K562 (cell line): ENCODE measurements around the gene AGAP1. TPM values are rescaled to one million over a fixed set of nuclear protein-coding genes. Genes with fewer than 3 reads are reported as not detected.

Source experiments
- ATAC-seq: fragments of 200-7000 bp; cut with Tn5 transposase; 3 replicates; pipeline ENCODE4 v1.9.1; 2020; ENCODE audit warnings: moderate library complexity
- BruUV-seq: library from RNA; stranded (reverse); fragments of 400-500 nt; replicated peaks from 2 replicates; lab custom pipeline; 2021; lab: Mats Ljungman, UMichigan
- CTCF ChIA-PET: fragments of 300-600 bp; formaldehyde crosslinking; extraction: SDS; loops from one replicate; lab custom pipeline; 2021; ENCODE audit warnings: low intra/inter-chr PET ratio; lab: Yijun Ruan, JAX
- POLR2A ChIA-PET: fragments of 300-600, 350-650 bp; sonication (Branson Sonifier 250); formaldehyde crosslinking; extraction: SDS; loops from one replicate; lab custom pipeline; 2021; ENCODE audit warnings: antibody characterized with exemption, inconsistent platforms; lab: Yijun Ruan, JAX
- DNase-seq, 4 experiments: peaks; one replicate each; pipeline versions ENCODE4 v3.0.0 to v3.0.0-alpha.2; 2011 to 2018; ENCODE audit warnings: low spot score in 3 of 4, mixed read lengths in 3 of 4; ENCODE audit errors: extremely low read depth in 1 of 4
- FAIRE-seq: peaks from 2 replicates; lab custom pipeline; 2011; peaks lifted over from hg19 to GRCh38; lab: Jason Lieb, UNC
- H2AFZ ChIP-seq: 2 replicates; pipeline ENCODE4 v1.6.0; 2011; ENCODE audit warnings: low read depth, low read length, control low read depth, inconsistent platforms
- H3K27ac ChIP-seq: fragments of 200-600 bp; 3 replicates; pipeline ENCODE4 v1.8.0; 2011; ENCODE audit warnings: low read depth, mild to moderate bottlenecking, control low read depth, inconsistent platforms, low read length, moderate library complexity, mixed read lengths; ENCODE audit errors: extremely low read depth
- H3K27me3 ChIP-seq, 2 experiments: fragments of 300-600 bp in 1 of 2; 2 replicates in 1 of 2; 3 replicates in 1 of 2; pipeline versions ENCODE4 v1.6.0 to v1.8.0; 2011; ENCODE audit warnings: inconsistent platforms in 2 of 2, low read length in 2 of 2, mild to moderate bottlenecking in 1 of 2, mixed read lengths in 1 of 2, moderate library complexity in 1 of 2; ENCODE audit not compliant: control insufficient read depth in 2 of 2, insufficient read depth in 2 of 2
- H3K36me3 ChIP-seq: fragments of 300-600 bp; 3 replicates; pipeline ENCODE4 v1.8.0; 2011; ENCODE audit warnings: mild to moderate bottlenecking, low read length, inconsistent platforms; ENCODE audit not compliant: control insufficient read depth, insufficient read depth
- H3K4me1 ChIP-seq, 2 experiments: fragments of 200-600 bp in 1 of 2; replicated peaks in 1 of 2; 2 replicates in 1 of 2; 3 replicates in 1 of 2; pipeline versions ENCODE4 v1.5.1 to v1.8.0; 2011; ENCODE audit warnings: inconsistent platforms in 2 of 2, low read length in 2 of 2, mild to moderate bottlenecking in 1 of 2, mixed read lengths in 1 of 2, moderate library complexity in 1 of 2; ENCODE audit not compliant: control insufficient read depth in 2 of 2, insufficient read depth in 2 of 2
- H3K4me2 ChIP-seq: 2 replicates; pipeline ENCODE4 v1.6.1; 2011; ENCODE audit warnings: low read length, control low read depth, inconsistent platforms, mixed read lengths; ENCODE audit not compliant: insufficient read depth
- H3K4me3 ChIP-seq: fragments of 200-600 bp; sonication (generic), shearing (Covaris generic); 2 replicates; pipeline ENCODE4 v1.5.1; 2016; ENCODE audit warnings: control low read depth, inconsistent platforms
- H3K79me2 ChIP-seq: fragments of 200-600 bp; 3 replicates; pipeline ENCODE4 v1.8.0; 2011; ENCODE audit warnings: low read length, inconsistent platforms; ENCODE audit not compliant: control insufficient read depth, insufficient read depth
- H3K9ac ChIP-seq, 2 experiments: 2 replicates each; pipeline versions ENCODE4 v1.6.0 to v1.6.1; 2011; ENCODE audit warnings: low read depth in 2 of 2, low read length in 2 of 2, control low read depth in 1 of 2, inconsistent platforms in 1 of 2, mild to moderate bottlenecking in 1 of 2, mixed read lengths in 1 of 2; ENCODE audit not compliant: insufficient read depth in 1 of 2
- H3K9me1 ChIP-seq: one replicate; pipeline ENCODE4 v1.6.0; 2011; ENCODE audit warnings: inconsistent platforms, mild to moderate bottlenecking, low read length, moderate library complexity; ENCODE audit not compliant: control insufficient read depth, insufficient read depth
- H3K9me3 ChIP-seq: replicated peaks from 2 replicates; pipeline ENCODE4 v1.5.1; 2011; ENCODE audit warnings: low read depth, low read length, inconsistent platforms; ENCODE audit not compliant: control insufficient read depth, insufficient read depth
- H4K20me1 ChIP-seq: replicated peaks from 2 replicates; pipeline ENCODE4 v1.6.1; 2011; ENCODE audit warnings: low read length, inconsistent platforms, mixed read lengths; ENCODE audit not compliant: control insufficient read depth, insufficient read depth
- ADNP ChIP-seq: fragments of 200-800 bp; sonication (Bioruptor generic); IDR thresholded peaks from 2 replicates; pipeline ENCODE4 v1.6.1; 2016; ENCODE audit warnings: missing genetic modification characterization, missing compliant biosample characterization
- ESRRA ChIP-seq: fragments of 450-650 bp; IDR thresholded peaks from 2 replicates; pipeline ENCODE4 v1.6.1; 2014; ENCODE audit warnings: low read depth, mild to moderate bottlenecking, moderate library complexity, borderline replicate concordance
- KDM1A ChIP-seq, 2 experiments: fragments of 450-650 bp; IDR thresholded peaks; 2 replicates each; pipeline ENCODE4 v1.6.1; 2016; ENCODE audit warnings: mild to moderate bottlenecking in 2 of 2
- RCOR1 ChIP-seq, 2 experiments: IDR thresholded peaks; 2 replicates each; pipeline ENCODE4 v1.6.1; 2012; ENCODE audit warnings: low read depth in 2 of 2, low read length in 2 of 2, borderline replicate concordance in 1 of 2, improper control_type of control experiment in 1 of 2
- ZBTB17 ChIP-seq: fragments of 450-650 bp; formaldehyde crosslinking; IDR thresholded peaks from 2 replicates; pipeline ENCODE4 v1.4.0; 2020; ENCODE audit warnings: mild to moderate bottlenecking
- WGBS: fragments of 100-300 bp; shearing (Covaris generic); methylation state at CpG from one replicate; pipeline ENCODE4 v1.1.6; 2016; ENCODE audit warnings: low coverage, mixed read lengths; ENCODE audit not compliant: insufficient coverage; ENCODE audit errors: missing lambda C conversion rate; 5-methylcytosine and 5-hydroxymethylcytosine counted together
- in situ Hi-C: fragments of 300-500 bp; cut with MboI; formaldehyde crosslinking; loops from 4 replicates; pipeline ENCODE4 v1.15.0; 2018; ENCODE audit warnings: inconsistent platforms, mixed read lengths
- intact Hi-C: fragments of 100-400 bp; cut with micrococcal nuclease; formaldehyde crosslinking; loops from 2 replicates; pipeline ENCODE4 v1.14.2; 2022
- polyA plus RNA-seq, 8 experiments: library from polyadenylated mRNA; depleted of rRNA in 4 of 8; stranded (reverse) in 5 of 8; unstranded in 3 of 8; fragments of >200 nt; fragmentation: Nextera tagmentation in 2 of 8; fragmentation: Illumina TruSeq in 1 of 8; extraction: Ambion mirVana in 2 of 8; extraction: Trizol in 1 of 8; gene quantifications; 2 replicates each; pipeline versions ENCODE4 v1.2.1 to v1.2.3, GENCODE V29; 2011 to 2014; ENCODE audit warnings: inconsistent platforms in 1 of 8, missing spikeins in 1 of 8
- total RNA-seq, 7 experiments: library from RNA; depleted of rRNA in 6 of 7; stranded (reverse); fragments of >200 nt in 6 of 7; fragmentation: Illumina TruSeq in 2 of 7; extraction: Trizol in 2 of 7; gene quantifications; 2 replicates each; pipeline versions ENCODE4 v1.2.1 to v1.2.3, GENCODE V29; 2011 to 2021; ENCODE audit warnings: low replicate concordance in 1 of 7
- TF ChIP-seq, protein P1 (sequence below): fragments of 250-450 bp; sonication (Bioruptor Pico); IDR thresholded peaks from 2 replicates; pipeline ENCODE4 v1.6.1; 2021; ENCODE audit warnings: mild to moderate bottlenecking

AGAP1 gene
- total and polyA plus RNA-seq, 9 of the 15 experiments (the other 6 are each of a cell fraction or from before 2014, with no cell fraction given), result 1.3 to 24.0 (median 10.6) TPM

DNA sequence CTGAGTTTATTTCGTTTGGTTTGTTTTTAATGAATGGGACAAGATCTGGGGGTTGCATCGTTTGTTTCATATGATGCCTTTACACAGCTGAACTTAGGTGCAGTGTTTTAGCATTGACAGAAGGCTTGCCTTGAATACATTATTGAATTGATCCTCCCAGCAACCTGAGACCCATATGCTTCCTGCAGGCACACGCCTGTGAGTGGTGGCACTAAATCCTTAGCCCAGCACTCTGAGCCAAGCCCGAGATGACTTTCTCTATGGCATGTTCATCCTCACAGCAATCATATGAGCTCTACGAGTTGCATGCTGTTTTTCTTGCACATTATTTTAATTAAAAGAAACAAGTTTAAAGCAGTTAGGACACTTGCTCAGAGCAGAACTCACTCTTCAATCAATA, 47.8 kb upstream of the AGAP1 start:
- DNase-seq (no peak), ATAC-seq (no peak), FAIRE-seq (no peak)
- Histone ChIP-seq H3K9me3 (peaks cover 15% of the 10 kb centered on the region), H3K9me1 (no peaks in the 10 kb centered on the region), H3K4me2 (no peak overlapping the region), H3K9ac (no peak overlapping the region), H3K4me1 (peaks cover 4 to 14% of the 10 kb centered on the region in 2 experiments; a peak in 4 of 5 replicates), H3K27me3 (no peaks in the 10 kb centered on the region), H3K27ac (no peak overlapping the region), H4K20me1 (no peaks in the 10 kb centered on the region), H2AFZ (no peak overlapping the region), H3K4me3 (no peak overlapping the region), H3K36me3 (no peaks in the 10 kb centered on the region)
- 65% methylated on average over 5 of the region's 5 CpGs for WGBS
- BruUV-seq, result no TSS peak
- CTCF ChIA-PET, result no interaction called here
- in situ Hi-C loops (no loop called here), intact Hi-C loops (no loop called here)
- TF ChIP-seq ZBTB17 (CRISPR knock-in tag) (no peak), ESRRA (no peak)
- TF ChIP-seq, protein P1, sequence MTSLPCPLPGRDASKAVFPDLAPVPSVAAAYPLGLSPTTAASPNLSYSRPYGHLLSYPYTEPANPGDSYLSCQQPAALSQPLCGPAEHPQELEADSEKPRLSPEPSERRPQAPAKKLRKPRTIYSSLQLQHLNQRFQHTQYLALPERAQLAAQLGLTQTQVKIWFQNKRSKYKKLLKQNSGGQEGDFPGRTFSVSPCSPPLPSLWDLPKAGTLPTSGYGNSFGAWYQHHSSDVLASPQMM (CRISPR knock-in tag), result no peak
- TF ChIP-seq, all 486 proteins: peak for 0
- no peaks in the 10 kb centered on the region for H3K79me2 ChIP-seq
- POLR2A ChIA-PET, result interaction anchor here (1.8 kb wide), 1 partner anchor 12 kb away, joined by 3 read pairs; no protein-coding TSS in a partner anchor

DNA sequence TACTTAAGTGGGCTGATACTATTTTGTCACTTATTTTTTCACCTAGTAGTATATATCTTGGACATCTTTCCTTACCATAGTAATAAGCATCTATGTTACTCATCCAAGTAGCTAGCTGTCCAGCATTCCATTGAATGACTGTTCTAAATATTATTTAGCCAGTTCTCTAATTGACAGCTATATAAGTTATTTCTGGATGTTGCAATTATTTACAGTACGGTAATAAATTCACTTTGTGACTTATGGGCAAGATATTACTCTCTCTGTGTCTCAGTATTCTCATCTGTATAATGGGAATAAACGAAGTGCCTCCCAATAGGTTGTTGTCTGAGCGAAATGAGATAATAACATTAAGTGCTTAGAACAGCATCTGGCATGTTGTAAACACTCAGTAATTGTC, 46.6 kb upstream of the AGAP1 start:
- DNase-seq, result no peak
- POLR2A ChIA-PET, result interaction anchor here (1.8 kb wide), 1 partner anchor 13 kb away, joined by 3 read pairs; no protein-coding TSS in a partner anchor
- in situ Hi-C loops, result no loop called here
- TF ChIP-seq KDM1A (IDR thresholded peaks at IDR 0.05) (0 out of 4 replicates have a peak, but pooled peaks of 1 of the 2 experiments have one; percentile 17), ADNP (tag) (peak; percentile 76; the same call in 1 of the 2 replicates), RCOR1 (IDR thresholded peaks at IDR 0.05; ENCODE audit: borderline replicate concordance in 1 of 2, low read depth in 2 of 2, low read length in 2 of 2) (0 out of 4 replicates have a peak, but pooled peaks of 1 of the 2 experiments have one; percentile 13)

More for the DNA sequence above, 46.6 kb upstream of the AGAP1 start:
- Histone ChIP-seq H3K27ac (no peak overlapping the region), H3K9me3 (peaks cover 15% of the 10 kb centered on the region), H2AFZ (no peak overlapping the region), H3K79me2 (no peaks in the 10 kb centered on the region), H4K20me1 (no peaks in the 10 kb centered on the region), H3K4me3 (no peak overlapping the region), H3K9me1 (no peaks in the 10 kb centered on the region), H3K27me3 (no peaks in the 10 kb centered on the region), H3K36me3 (no peaks in the 10 kb centered on the region), H3K4me2 (no peak overlapping the region), H3K9ac (no peak overlapping the region), H3K4me1 (peaks cover 4 to 14% of the 10 kb centered on the region in 2 experiments; a peak in 4 of 5 replicates)
- CTCF ChIA-PET, result no interaction called here
- FAIRE-seq (no peak), ATAC-seq (no peak)
- WGBS, result 35% methylated on average over 3 of the region's 3 CpGs
- intact Hi-C loops, result no loop called here
- BruUV-seq, result no TSS peak
